OCI-M2 (cell line): ENCODE results near the gene RFX8.
"Not testable (repeated sequence)": the region's sequence is repeated elsewhere in the genome, so short reads cannot be mapped to it uniquely, and the experiment has no call there.

Experiments used
- DNase-seq: peaks from one replicate; lab custom pipeline; 2025; ENCODE audit not compliant: unreplicated experiment; lab: John Stamatoyannopoulos, UW

RFX8 gene

GRCh38 chr2:101474731-101475384 is at the start of gene RFX8:
TSS of gene RFX8 (minus strand) at chr2:101475112. CDS start at chr2:101466848, 8,264 bp downstream.
- no peak for DNase-seq

- no peak for DNase-seq
Measured at GRCh38 chr2:101521487-101521886, 46.6 kb upstream of the RFX8 start.

GRCh38 chr2:101520246-101520645 is 45.3 kb upstream of the RFX8 start:
- DNase-seq = no peak

- DNase-seq = no peak
Measured at GRCh38 chr2:101518578-101519492, 43.9 kb upstream of the RFX8 start.

- no peak for DNase-seq
Measured at GRCh38 chr2:101517758-101518271, 42.9 kb upstream of the RFX8 start.

GRCh38 chr2:101516823-101517690 is 42.1 kb upstream of the RFX8 start:
- no peak for DNase-seq

GRCh38 chr2:101516349-101516748 is 41.4 kb upstream of the RFX8 start:
- DNase-seq = no peak

GRCh38 chr2:101515477-101515876 is 40.6 kb upstream of the RFX8 start:
- no peak for DNase-seq

GRCh38 chr2:101512993-101513392 is 38.1 kb upstream of the RFX8 start:
- no peak for DNase-seq

- DNase-seq = no peak
Measured at GRCh38 chr2:101511381-101511780, 36.5 kb upstream of the RFX8 start.

- DNase-seq = no peak
Measured at GRCh38 chr2:101509499-101510284, 34.8 kb upstream of the RFX8 start.

- no peak for DNase-seq
Measured at GRCh38 chr2:101508636-101509035, 33.7 kb upstream of the RFX8 start.

GRCh38 chr2:101505276-101505675 is 30.4 kb upstream of the RFX8 start:
- DNase-seq = not testable (repeated sequence)

GRCh38 chr2:101504744-101505143 is 29.8 kb upstream of the RFX8 start:
- not testable (repeated sequence) for DNase-seq

- DNase-seq = no peak
Measured at GRCh38 chr2:101502095-101502494, 27.2 kb upstream of the RFX8 start.

- no peak for DNase-seq
Measured at GRCh38 chr2:101501443-101501842, 26.5 kb upstream of the RFX8 start.

GRCh38 chr2:101500860-101501259 is 25.9 kb upstream of the RFX8 start:
- DNase-seq = no peak

GRCh38 chr2:101500180-101500579 is 25.3 kb upstream of the RFX8 start:
- DNase-seq = no peak

GRCh38 chr2:101496279-101496678 is 21.4 kb upstream of the RFX8 start:
- DNase-seq = no peak

GRCh38 chr2:101492936-101493473 is 18.1 kb upstream of the RFX8 start:
- no peak for DNase-seq
